ENCODE measurements around the gene PLA2G2F. TPM values are rescaled to one million over a fixed set of nuclear protein-coding genes. Genes with fewer than 3 reads are reported as not detected.

Gene PLA2G2F
- polyA plus RNA-seq, 3 donors from 2014 or later = not detected

- peaks cover 0 to 3% (median 0%) of the 10 kb centered on the region in 3 donors for H3K36me3 Mint-ChIP-seq
- peaks cover 2 to 21% (median 3%) of the 10 kb centered on the region in 3 donors for H3K27me3 Mint-ChIP-seq (ENCODE audit: low read depth in 3 of 3)
- no peak overlapping the region for H3K27ac Mint-ChIP-seq
- H3K4me1 Mint-ChIP-seq = peaks cover 3 to 6% of the 10 kb centered on the region in 2 donors
- no peaks in the 10 kb centered on the region for H3K9me3 Mint-ChIP-seq
- H3K4me3 Mint-ChIP-seq = no peak overlapping the region
- DNase-seq = no peak
Observed at GRCh38 chr1:20199403-20199802, 60.3 kb downstream of the PLA2G2F start.

GRCh38 chr1:20199840-20200239 is 60.7 kb downstream of the PLA2G2F start:
- peaks cover 3 to 21% (median 5%) of the 10 kb centered on the region in 3 donors for H3K27me3 Mint-ChIP-seq (ENCODE audit: low read depth in 3 of 3)
- H3K27ac Mint-ChIP-seq = no peak overlapping the region
- H3K36me3 Mint-ChIP-seq = peaks cover 0 to 3% (median 0%) of the 10 kb centered on the region in 3 donors
- DNase-seq = no peak
- no peaks in the 10 kb centered on the region for H3K9me3 Mint-ChIP-seq
- no peak overlapping the region for H3K4me3 Mint-ChIP-seq
- H3K4me1 Mint-ChIP-seq = peaks cover 2 to 6% of the 10 kb centered on the region in 2 donors

Other genes starting within 250 kb of the PLA2G2F start
- not detected for gene PLA2G2E, start 215.7 kb upstream of the PLA2G2F start, polyA plus RNA-seq
- gene PLA2G2A, start 159.7 kb upstream of the PLA2G2F start, polyA plus RNA-seq = not detected
- gene PLA2G5, start 69.1 kb upstream of the PLA2G2F start, polyA plus RNA-seq = not detected
- gene PLA2G2D, start 19.8 kb upstream of the PLA2G2F start, polyA plus RNA-seq = not detected
- gene UBXN10, start 46.8 kb downstream of the PLA2G2F start, polyA plus RNA-seq = 1 to 10 TPM; 1.6 to 2.6 (median 1.7) TPM
- gene PLA2G2C, start 47.2 kb downstream of the PLA2G2F start, polyA plus RNA-seq = not detected
- not detected for gene VWA5B1, start 151.6 kb downstream of the PLA2G2F start, polyA plus RNA-seq